A673 (cell line): Measurements from ENCODE around the gene PTPN23. TPM values are rescaled to one million over a fixed set of nuclear protein-coding genes. Genes with fewer than 3 reads are reported as not detected.

Source experiments
- BruUV-seq: library from RNA; stranded (reverse); fragments of 400-500 nt; replicated peaks from 2 replicates; lab custom pipeline; 2021; lab: Mats Ljungman, UMichigan
- CTCF ChIA-PET: fragments of 300-600 bp; sonication (Branson Sonifier 250); formaldehyde crosslinking; loops from one replicate; lab custom pipeline; 2022; ENCODE audit warnings: antibody characterized with exemption; lab: Charles Lee
- POLR2A ChIA-PET: fragments of 300-600 bp; sonication (Branson Sonifier 250); formaldehyde crosslinking; loops from one replicate; lab custom pipeline; 2022; ENCODE audit warnings: antibody characterized with exemption; ENCODE audit not compliant: low non-redundant PET; lab: Charles Lee
- DNase-seq: peaks from one replicate; pipeline ENCODE4 v3.0.0-alpha.2; 2015; ENCODE audit warnings: low spot score
- H3K27ac ChIP-seq: fragments of 200-600 bp; sonication (generic); 2 replicates; pipeline ENCODE4 v1.5.1; 2016; ENCODE audit warnings: mixed run types, low read depth, mild to moderate bottlenecking, mixed read lengths, antibody characterized with exemption, low read length; ENCODE audit not compliant: poor library complexity, severe bottlenecking
- H3K27me3 ChIP-seq: fragments of 200-600 bp; sonication (generic); replicated peaks from 2 replicates; pipeline ENCODE4 v1.6.1; 2017; ENCODE audit warnings: mixed run types, low read depth, mild to moderate bottlenecking, mixed read lengths, antibody characterized with exemption, low read length; ENCODE audit not compliant: insufficient read depth, poor library complexity
- H3K36me3 ChIP-seq: fragments of 200-600 bp; sonication (generic); 2 replicates; pipeline ENCODE4 v1.6.1; 2016; ENCODE audit warnings: mixed run types, mild to moderate bottlenecking, mixed read lengths, antibody characterized with exemption, low read length; ENCODE audit not compliant: insufficient read depth, poor library complexity, severe bottlenecking
- H3K4me1 ChIP-seq: fragments of 200-600 bp; sonication (generic); 2 replicates; pipeline ENCODE4 v1.6.1; 2017; ENCODE audit warnings: mixed run types, mild to moderate bottlenecking, mixed read lengths, antibody characterized with exemption, low read length; ENCODE audit not compliant: insufficient read depth, poor library complexity, severe bottlenecking
- H3K4me3 ChIP-seq: fragments of 200-600 bp; sonication (generic); 2 replicates; pipeline ENCODE4 v1.5.1; 2016; ENCODE audit warnings: low read depth, mixed run types, mild to moderate bottlenecking, mixed read lengths, low read length; ENCODE audit not compliant: poor library complexity, severe bottlenecking
- H3K9me3 ChIP-seq: fragments of 200-600 bp; sonication (generic); 2 replicates; pipeline ENCODE4 v1.6.1; 2016; ENCODE audit warnings: mixed run types, low read depth, mild to moderate bottlenecking, mixed read lengths, antibody characterized with exemption, low read length; ENCODE audit not compliant: poor library complexity, severe bottlenecking
- EZH2 ChIP-seq: fragments of 200-600 bp; sonication (generic); IDR thresholded peaks from 2 replicates; pipeline ENCODE4 v1.6.1; 2017; ENCODE audit warnings: borderline replicate concordance, low read depth, mild to moderate bottlenecking, mixed read lengths, antibody characterized with exemption, low read length; ENCODE audit not compliant: poor library complexity, severe bottlenecking
- intact Hi-C: fragments of 100-400 bp; cut with micrococcal nuclease; formaldehyde crosslinking; loops from one replicate; pipeline ENCODE4 v1.10.0; 2022; ENCODE audit not compliant: unreplicated experiment
- total RNA-seq: library from RNA; stranded (reverse); gene quantifications from 2 replicates; pipeline ENCODE4 v1.2.3, GENCODE V29; 2021
- TF ChIP-seq, protein P1 (sequence below): fragments of 300-800, 200-600 bp; sonication (generic); conservative IDR thresholded peaks from 2 replicates; pipeline ENCODE4 v1.5.1; 2017; ENCODE audit warnings: low read depth, mild to moderate bottlenecking, antibody characterized with exemption, low read length, moderate library complexity, mixed read lengths

PTPN23 gene
- total RNA-seq, 1 experiment from 2014 or later, result 24.0 TPM

GRCh38 chr3:47376393-47376792 lies 4.4 kb upstream of the PTPN23 start:
- no peak for DNase-seq
- BruUV-seq, result no TSS peak
- no peaks in the 10 kb centered on the region for H3K9me3 ChIP-seq
- intact Hi-C loops, result no loop called here
- no peaks in the 10 kb centered on the region for H3K4me1 ChIP-seq
- H3K27ac ChIP-seq, result no peak overlapping the region
- ChIA-PET CTCF (no interaction called here), POLR2A (no interaction called here)
- TF ChIP-seq, protein P1, sequence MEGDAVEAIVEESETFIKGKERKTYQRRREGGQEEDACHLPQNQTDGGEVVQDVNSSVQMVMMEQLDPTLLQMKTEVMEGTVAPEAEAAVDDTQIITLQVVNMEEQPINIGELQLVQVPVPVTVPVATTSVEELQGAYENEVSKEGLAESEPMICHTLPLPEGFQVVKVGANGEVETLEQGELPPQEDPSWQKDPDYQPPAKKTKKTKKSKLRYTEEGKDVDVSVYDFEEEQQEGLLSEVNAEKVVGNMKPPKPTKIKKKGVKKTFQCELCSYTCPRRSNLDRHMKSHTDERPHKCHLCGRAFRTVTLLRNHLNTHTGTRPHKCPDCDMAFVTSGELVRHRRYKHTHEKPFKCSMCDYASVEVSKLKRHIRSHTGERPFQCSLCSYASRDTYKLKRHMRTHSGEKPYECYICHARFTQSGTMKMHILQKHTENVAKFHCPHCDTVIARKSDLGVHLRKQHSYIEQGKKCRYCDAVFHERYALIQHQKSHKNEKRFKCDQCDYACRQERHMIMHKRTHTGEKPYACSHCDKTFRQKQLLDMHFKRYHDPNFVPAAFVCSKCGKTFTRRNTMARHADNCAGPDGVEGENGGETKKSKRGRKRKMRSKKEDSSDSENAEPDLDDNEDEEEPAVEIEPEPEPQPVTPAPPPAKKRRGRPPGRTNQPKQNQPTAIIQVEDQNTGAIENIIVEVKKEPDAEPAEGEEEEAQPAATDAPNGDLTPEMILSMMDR, result no peak
- no peak for TF ChIP-seq EZH2
- H3K4me3 ChIP-seq, result no peak overlapping the region
- H3K27me3 ChIP-seq, result no peaks in the 10 kb centered on the region
- H3K36me3 ChIP-seq, result no peaks in the 10 kb centered on the region

DNA sequence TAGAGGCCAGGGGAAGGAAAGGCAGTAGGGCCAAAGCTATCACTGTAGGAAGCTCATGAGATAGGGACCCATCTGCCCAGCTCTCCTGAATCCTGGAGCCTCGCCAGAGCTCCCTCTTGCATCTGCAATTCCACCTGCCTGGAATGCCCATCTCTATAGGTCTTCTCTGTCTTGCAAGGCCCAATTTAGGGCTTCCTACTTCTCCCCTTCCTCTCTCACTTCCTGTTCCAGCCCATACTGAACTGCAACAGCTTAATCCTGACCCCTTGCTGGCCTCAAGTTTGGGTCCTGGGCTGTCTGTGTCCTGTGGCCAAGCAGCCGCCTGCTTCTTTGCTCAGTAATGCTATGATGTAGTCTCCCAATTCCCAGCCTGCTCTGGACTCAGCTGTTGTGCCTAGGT lies 3.6 kb upstream of the PTPN23 start:
- no TSS peak for BruUV-seq
- ChIA-PET CTCF (no interaction called here), POLR2A (interaction anchor here (0.6 kb wide), 1 partner anchor 528 kb away, joined by 3 read pairs; no protein-coding TSS in a partner anchor)
- Histone ChIP-seq H3K27me3 (no peaks in the 10 kb centered on the region), H3K9me3 (no peaks in the 10 kb centered on the region), H3K4me3 (no peak overlapping the region), H3K36me3 (no peaks in the 10 kb centered on the region), H3K27ac (no peak overlapping the region), H3K4me1 (no peaks in the 10 kb centered on the region)
- no peak for DNase-seq
- intact Hi-C loops, result no loop called here
- TF ChIP-seq, protein P1, result no peak
- no peak for TF ChIP-seq EZH2

- Histone ChIP-seq H3K4me1 (no peaks in the 10 kb centered on the region), H3K36me3 (no peaks in the 10 kb centered on the region), H3K4me3 (no peak overlapping the region), H3K27ac (no peak overlapping the region), H3K27me3 (no peaks in the 10 kb centered on the region), H3K9me3 (no peaks in the 10 kb centered on the region)
- no TSS peak for BruUV-seq
- POLR2A ChIA-PET, result no interaction called here
- TF ChIP-seq, protein P1, result no peak
- no peak for TF ChIP-seq EZH2
- CTCF ChIA-PET, result no interaction called here
- intact Hi-C loops, result no loop called here
- no peak for DNase-seq
Measured at GRCh38 chr3:47378869-47379268, 2.0 kb upstream of the PTPN23 start.
